Natural killer cell (primary cell): ENCODE measurements around the gene SPP1. TPM values are rescaled to one million over a fixed set of nuclear protein-coding genes. Genes with fewer than 3 reads are reported as not detected.

Experiments
- ATAC-seq, 3 donors: fragments of 150-1000 bp in 2 of 3; fragments of 200-7000 bp in 1 of 3; cut with Tn5 transposase; 1 replicate in 1 of 3; 2 replicates in 2 of 3; pipeline ENCODE4 v1.10.0; 2021; ENCODE audit warnings: mild to moderate bottlenecking in 2 of 3, moderate library complexity in 2 of 3
- DNase-seq, 2 donors: peaks; one replicate each; pipeline versions ENCODE4 v3.0.0 to v3.0.0-alpha.2; 2013 to 2021; ENCODE audit warnings: mixed read lengths in 1 of 2
- H3K27ac ChIP-seq: one replicate; pipeline ENCODE4 v1.5.1; 2013; ENCODE audit warnings: mild to moderate bottlenecking, low read length
- H3K27me3 ChIP-seq: one replicate; pipeline ENCODE4 v1.6.1; 2013; ENCODE audit warnings: low read length; ENCODE audit not compliant: control insufficient read depth, insufficient read depth
- H3K36me3 ChIP-seq: one replicate; pipeline ENCODE4 v1.6.1; 2013; ENCODE audit warnings: low read length; ENCODE audit not compliant: control insufficient read depth, insufficient read depth
- H3K4me1 ChIP-seq: one replicate; pipeline ENCODE4 v1.6.1; 2013; ENCODE audit warnings: low read length; ENCODE audit not compliant: control insufficient read depth, insufficient read depth
- H3K4me3 ChIP-seq: one replicate; pipeline ENCODE4 v1.5.1; 2013; ENCODE audit warnings: low read length
- H3K9me3 ChIP-seq: one replicate; pipeline ENCODE4 v1.6.1; 2013; ENCODE audit warnings: low read length; ENCODE audit not compliant: control insufficient read depth, insufficient read depth
- H3K27ac Mint-ChIP-seq, 2 donors: one replicate each; pipeline ENCODE4 v1.8.0; 2022; ENCODE audit warnings: mild to moderate bottlenecking in 2 of 2, mixed read lengths in 2 of 2, moderate library complexity in 1 of 2
- H3K27me3 Mint-ChIP-seq, 2 donors: one replicate each; pipeline ENCODE4 v1.8.0; 2022; ENCODE audit warnings: low read depth in 2 of 2, mixed read lengths in 2 of 2
- H3K36me3 Mint-ChIP-seq: one replicate; pipeline ENCODE4 v1.8.0; 2022; ENCODE audit warnings: mixed read lengths
- H3K4me1 Mint-ChIP-seq, 2 donors: one replicate each; pipeline ENCODE4 v1.8.0; 2022; ENCODE audit warnings: mixed read lengths in 2 of 2
- H3K4me3 Mint-ChIP-seq: one replicate; pipeline ENCODE4 v1.8.0; 2022; ENCODE audit warnings: mild to moderate bottlenecking, moderate library complexity, mixed read lengths
- H3K9me3 Mint-ChIP-seq, 2 donors: one replicate each; pipeline ENCODE4 v1.8.0; 2022; ENCODE audit warnings: mixed read lengths in 2 of 2
- CTCF ChIP-seq: fragments of 200-600 bp; IDR thresholded peaks from one replicate; pipeline ENCODE4 v1.8.0; 2022; ENCODE audit warnings: antibody characterized with exemption
- WGBS: methylation state at CpG from one replicate; pipeline ENCODE4 v1.1.7; 2013; ENCODE audit warnings: missing lambda C conversion rate; ENCODE audit not compliant: insufficient coverage; 5-methylcytosine and 5-hydroxymethylcytosine counted together
- intact Hi-C: fragments of 100-400 bp; cut with micrococcal nuclease; formaldehyde crosslinking; loops from one replicate; pipeline ENCODE4 v1.14.2; 2022
- total RNA-seq, 4 donors: library from RNA; stranded (reverse); fragments of 120-200 nt in 1 of 4; gene quantifications; one replicate each; pipeline versions ENCODE4 v1.2.3 to v1.2.4, GENCODE V29; 2013 to 2022

SPP1 gene
- total RNA-seq, 3 donors from 2014 or later (not counting 1 experiment from before 2014, with no cell fraction given) = not detected

GRCh38 chr4:87944967-87945366 lies 30.5 kb upstream of the SPP1 start:
- TF ChIP-seq CTCF = no peak
- H3K4me1 Mint-ChIP-seq = no peaks in the 10 kb centered on the region
- H3K27me3 Mint-ChIP-seq = peaks cover 7 to 9% of the 10 kb centered on the region in 2 donors
- DNase-seq = no peak
- Histone ChIP-seq H3K4me3 (no peak overlapping the region), H3K36me3 (no peaks in the 10 kb centered on the region), H3K27ac (no peak overlapping the region), H3K9me3 (no peaks in the 10 kb centered on the region), H3K4me1 (no peaks in the 10 kb centered on the region), H3K27me3 (no peaks in the 10 kb centered on the region)
- H3K36me3 Mint-ChIP-seq = no peaks in the 10 kb centered on the region
- H3K27ac Mint-ChIP-seq = no peak overlapping the region
- no peak overlapping the region for H3K4me3 Mint-ChIP-seq
- ATAC-seq = no peak
- H3K9me3 Mint-ChIP-seq = no peaks in the 10 kb centered on the region
- 92% methylated on average over 8 of the region's 8 CpGs for WGBS
- intact Hi-C loops = no loop called here

- intact Hi-C loops = no loop called here
- no peaks in the 10 kb centered on the region for H3K27me3 ChIP-seq
- H3K27ac ChIP-seq = no peak overlapping the region
- no peaks in the 10 kb centered on the region for H3K9me3 Mint-ChIP-seq
- no peak overlapping the region for H3K4me3 ChIP-seq
- DNase-seq = no peak
- TF ChIP-seq CTCF = no peak
- no peaks in the 10 kb centered on the region for H3K36me3 Mint-ChIP-seq
- H3K4me1 Mint-ChIP-seq = no peaks in the 10 kb centered on the region
- no peak overlapping the region for H3K27ac Mint-ChIP-seq
- 100% methylated on average over 3 of the region's 3 CpGs for WGBS
- H3K9me3 ChIP-seq = no peaks in the 10 kb centered on the region
- no peak overlapping the region for H3K4me3 Mint-ChIP-seq
- H3K4me1 ChIP-seq = no peaks in the 10 kb centered on the region
- peaks cover 7 to 9% of the 10 kb centered on the region in 2 donors for H3K27me3 Mint-ChIP-seq
- no peaks in the 10 kb centered on the region for H3K36me3 ChIP-seq
- no peak for ATAC-seq
Observed at GRCh38 chr4:87946766-87947165, 28.7 kb upstream of the SPP1 start.

DNA sequence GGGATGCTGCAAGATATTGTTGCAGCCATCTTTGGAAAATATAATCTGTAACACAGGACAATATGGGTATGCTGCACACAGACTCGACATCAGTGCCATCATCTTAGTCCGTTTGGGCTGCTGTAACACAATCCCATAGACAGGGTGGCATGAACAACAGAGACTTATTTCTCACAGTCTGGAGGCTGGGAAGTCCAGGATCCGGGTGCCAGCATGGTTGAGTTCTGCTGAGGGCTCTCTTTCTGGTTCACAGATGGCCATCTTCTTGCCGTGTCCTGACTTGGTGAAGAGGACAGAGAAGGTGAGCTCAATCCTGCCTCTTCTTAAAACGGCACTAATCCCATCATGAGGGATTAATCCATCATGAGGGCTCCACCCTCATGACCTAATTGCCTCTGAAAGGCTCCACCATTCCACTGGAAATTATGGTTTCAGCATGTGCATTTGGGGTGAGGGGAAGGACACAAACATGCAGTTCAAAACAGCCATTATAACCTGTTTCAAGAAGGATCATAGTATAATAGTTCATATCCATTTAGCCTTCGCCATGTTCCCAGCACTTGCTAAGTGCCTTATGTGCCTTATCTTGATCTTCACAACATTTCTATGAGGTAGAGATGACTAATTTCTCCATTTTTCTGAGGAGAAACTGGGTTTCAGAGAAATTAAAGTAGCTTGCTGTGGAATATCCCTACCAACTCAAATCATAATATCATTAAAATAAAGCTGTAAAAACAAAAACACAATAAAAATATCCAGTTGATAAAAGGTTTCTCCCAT lies 27.9 kb upstream of the SPP1 start:
- Histone ChIP-seq H3K36me3 (no peaks in the 10 kb centered on the region), H3K4me3 (no peak overlapping the region), H3K27me3 (no peaks in the 10 kb centered on the region), H3K4me1 (no peaks in the 10 kb centered on the region), H3K27ac (no peak overlapping the region), H3K9me3 (no peaks in the 10 kb centered on the region)
- TF ChIP-seq CTCF = no peak
- H3K27ac Mint-ChIP-seq = no peak overlapping the region
- ATAC-seq (no peak), DNase-seq (no peak)
- H3K36me3 Mint-ChIP-seq = no peaks in the 10 kb centered on the region
- intact Hi-C loops = no loop called here
- peaks cover 7 to 8% of the 10 kb centered on the region in 2 donors for H3K27me3 Mint-ChIP-seq
- no peaks in the 10 kb centered on the region for H3K4me1 Mint-ChIP-seq
- H3K9me3 Mint-ChIP-seq = no peaks in the 10 kb centered on the region
- no peak overlapping the region for H3K4me3 Mint-ChIP-seq
- WGBS = 72% methylated on average over 4 of the region's 6 CpGs

- ATAC-seq (no peak), DNase-seq (no peak)
- H3K4me1 ChIP-seq = no peaks in the 10 kb centered on the region
- Mint-ChIP-seq H3K27ac (no peak overlapping the region), H3K4me1 (no peaks in the 10 kb centered on the region), H3K4me3 (no peak overlapping the region), H3K27me3 (peaks cover 4 to 7% of the 10 kb centered on the region in 2 donors), H3K9me3 (no peaks in the 10 kb centered on the region), H3K36me3 (no peaks in the 10 kb centered on the region)
- no peaks in the 10 kb centered on the region for H3K9me3 ChIP-seq
- intact Hi-C loops = no loop called here
- H3K27ac ChIP-seq = no peak overlapping the region
- 56% methylated on average over 1 of the region's 1 CpG for WGBS
- no peaks in the 10 kb centered on the region for H3K27me3 ChIP-seq
- H3K4me3 ChIP-seq = no peak overlapping the region
- no peaks in the 10 kb centered on the region for H3K36me3 ChIP-seq
- no peak for TF ChIP-seq CTCF
Observed at GRCh38 chr4:87949961-87950360, 25.6 kb upstream of the SPP1 start.
